SH-SY5Y (cell line): Measurements from ENCODE around the gene ARHGEF37.

ENCODE experiments used
- GATA2 ChIP-seq: IDR thresholded peaks from 2 replicates; pipeline ENCODE4 v1.6.1; 2011; ENCODE audit warnings: mild to moderate bottlenecking, low read depth, low read length
- GATA3 ChIP-seq: IDR thresholded peaks from 2 replicates; pipeline ENCODE4 v1.6.1; 2011; ENCODE audit warnings: low read depth, mild to moderate bottlenecking, low read length, moderate library complexity

- TF ChIP-seq GATA2 (no peak), GATA3 (no peak)
Measured at GRCh38 chr5:149549461-149550267, 31.6 kb upstream of the ARHGEF37 start.
